Thyroid gland (tissue), 4 donors: ENCODE results near the gene RPS14.

Experiments used
- POLR2A ChIP-seq, 2 donors: fragments of 450-650 bp; IDR thresholded peaks; one replicate each; pipeline ENCODE4 v1.6.1; 2017; ENCODE audit warnings: antibody characterized with exemption in 2 of 2, mild to moderate bottlenecking in 2 of 2, moderate library complexity in 1 of 2
- TF ChIP-seq, protein P1 (sequence below), 6 experiments: fragments of 200-600 bp in 3 of 6; fragments of 450-650 bp in 3 of 6; sonication (generic) in 3 of 6; IDR thresholded peaks; one replicate each; pipeline ENCODE4 v1.5.1; 2016 to 2019; ENCODE audit warnings: antibody characterized with exemption in 6 of 6, mild to moderate bottlenecking in 2 of 6, inconsistent platforms in 1 of 6, moderate library complexity in 1 of 6

- TF ChIP-seq, protein P1, sequence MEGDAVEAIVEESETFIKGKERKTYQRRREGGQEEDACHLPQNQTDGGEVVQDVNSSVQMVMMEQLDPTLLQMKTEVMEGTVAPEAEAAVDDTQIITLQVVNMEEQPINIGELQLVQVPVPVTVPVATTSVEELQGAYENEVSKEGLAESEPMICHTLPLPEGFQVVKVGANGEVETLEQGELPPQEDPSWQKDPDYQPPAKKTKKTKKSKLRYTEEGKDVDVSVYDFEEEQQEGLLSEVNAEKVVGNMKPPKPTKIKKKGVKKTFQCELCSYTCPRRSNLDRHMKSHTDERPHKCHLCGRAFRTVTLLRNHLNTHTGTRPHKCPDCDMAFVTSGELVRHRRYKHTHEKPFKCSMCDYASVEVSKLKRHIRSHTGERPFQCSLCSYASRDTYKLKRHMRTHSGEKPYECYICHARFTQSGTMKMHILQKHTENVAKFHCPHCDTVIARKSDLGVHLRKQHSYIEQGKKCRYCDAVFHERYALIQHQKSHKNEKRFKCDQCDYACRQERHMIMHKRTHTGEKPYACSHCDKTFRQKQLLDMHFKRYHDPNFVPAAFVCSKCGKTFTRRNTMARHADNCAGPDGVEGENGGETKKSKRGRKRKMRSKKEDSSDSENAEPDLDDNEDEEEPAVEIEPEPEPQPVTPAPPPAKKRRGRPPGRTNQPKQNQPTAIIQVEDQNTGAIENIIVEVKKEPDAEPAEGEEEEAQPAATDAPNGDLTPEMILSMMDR (IDR thresholded peaks at IDR 0.05): no peak
- TF ChIP-seq POLR2A (IDR thresholded peaks at IDR 0.05): no peak
Observed at GRCh38 chr5:150497989-150498317, 48.4 kb upstream of the RPS14 start.
